HFF-Myc (cell line): ENCODE data around the gene CHSY1.

Experiments used
- DNase-seq: peaks from one replicate; pipeline ENCODE4 v3.0.0-alpha.2; 2011; ENCODE audit warnings: low read depth; ENCODE audit errors: extremely low read depth
- H3K4me3 ChIP-seq: replicated peaks from 2 replicates; pipeline ENCODE4 v1.5.1; 2011; ENCODE audit warnings: low read depth, mild to moderate bottlenecking, control low read depth, low read length
- TF ChIP-seq, protein P1 (sequence below): IDR thresholded peaks from 2 replicates; pipeline ENCODE4 v1.5.1; 2012; ENCODE audit warnings: mild to moderate bottlenecking, low read depth, low read length, control low read depth; ENCODE audit errors: missing control alignments

The CHSY1 gene

DNA sequence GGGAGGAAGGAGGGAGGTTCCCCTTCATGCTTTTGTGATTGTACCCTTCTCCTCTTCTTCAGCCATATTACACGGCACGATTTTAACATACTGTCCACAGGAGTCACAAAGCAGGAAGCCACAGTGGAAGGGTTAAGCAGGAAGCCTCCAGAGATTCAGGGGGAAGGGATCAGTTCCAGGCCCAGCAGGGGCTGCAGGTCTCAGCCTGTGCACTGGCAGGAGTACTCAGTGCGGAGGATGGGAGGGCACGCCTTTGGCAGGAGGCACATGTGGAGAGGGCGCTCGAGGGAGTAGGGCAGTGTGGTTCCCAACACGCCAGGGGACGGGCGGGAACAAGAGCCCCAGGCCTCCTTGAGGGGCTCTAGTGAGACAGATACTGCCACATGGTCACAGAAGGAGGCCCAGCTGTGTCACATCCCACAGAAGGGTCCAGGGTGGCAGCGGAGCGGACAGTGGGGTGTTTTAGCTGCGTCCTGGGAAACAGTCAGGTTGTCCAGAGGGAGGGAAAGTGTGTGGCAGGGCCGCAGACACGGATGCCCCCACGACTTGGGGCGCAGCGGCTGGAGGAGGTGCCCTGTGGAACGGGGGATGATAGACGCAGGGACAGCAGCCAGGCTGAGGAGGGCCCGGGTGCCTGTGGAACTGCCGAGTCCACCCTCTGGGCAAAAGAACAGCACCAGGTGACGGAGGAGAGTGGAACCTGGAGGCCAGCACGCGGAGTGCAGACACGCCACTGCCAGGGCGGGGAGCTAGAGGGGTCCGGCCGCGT lies 77.5 kb downstream of the CHSY1 start:
- TF ChIP-seq, protein P1, sequence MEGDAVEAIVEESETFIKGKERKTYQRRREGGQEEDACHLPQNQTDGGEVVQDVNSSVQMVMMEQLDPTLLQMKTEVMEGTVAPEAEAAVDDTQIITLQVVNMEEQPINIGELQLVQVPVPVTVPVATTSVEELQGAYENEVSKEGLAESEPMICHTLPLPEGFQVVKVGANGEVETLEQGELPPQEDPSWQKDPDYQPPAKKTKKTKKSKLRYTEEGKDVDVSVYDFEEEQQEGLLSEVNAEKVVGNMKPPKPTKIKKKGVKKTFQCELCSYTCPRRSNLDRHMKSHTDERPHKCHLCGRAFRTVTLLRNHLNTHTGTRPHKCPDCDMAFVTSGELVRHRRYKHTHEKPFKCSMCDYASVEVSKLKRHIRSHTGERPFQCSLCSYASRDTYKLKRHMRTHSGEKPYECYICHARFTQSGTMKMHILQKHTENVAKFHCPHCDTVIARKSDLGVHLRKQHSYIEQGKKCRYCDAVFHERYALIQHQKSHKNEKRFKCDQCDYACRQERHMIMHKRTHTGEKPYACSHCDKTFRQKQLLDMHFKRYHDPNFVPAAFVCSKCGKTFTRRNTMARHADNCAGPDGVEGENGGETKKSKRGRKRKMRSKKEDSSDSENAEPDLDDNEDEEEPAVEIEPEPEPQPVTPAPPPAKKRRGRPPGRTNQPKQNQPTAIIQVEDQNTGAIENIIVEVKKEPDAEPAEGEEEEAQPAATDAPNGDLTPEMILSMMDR = no peak
- DNase-seq = no peak
- no peak overlapping the region for H3K4me3 ChIP-seq

DNA sequence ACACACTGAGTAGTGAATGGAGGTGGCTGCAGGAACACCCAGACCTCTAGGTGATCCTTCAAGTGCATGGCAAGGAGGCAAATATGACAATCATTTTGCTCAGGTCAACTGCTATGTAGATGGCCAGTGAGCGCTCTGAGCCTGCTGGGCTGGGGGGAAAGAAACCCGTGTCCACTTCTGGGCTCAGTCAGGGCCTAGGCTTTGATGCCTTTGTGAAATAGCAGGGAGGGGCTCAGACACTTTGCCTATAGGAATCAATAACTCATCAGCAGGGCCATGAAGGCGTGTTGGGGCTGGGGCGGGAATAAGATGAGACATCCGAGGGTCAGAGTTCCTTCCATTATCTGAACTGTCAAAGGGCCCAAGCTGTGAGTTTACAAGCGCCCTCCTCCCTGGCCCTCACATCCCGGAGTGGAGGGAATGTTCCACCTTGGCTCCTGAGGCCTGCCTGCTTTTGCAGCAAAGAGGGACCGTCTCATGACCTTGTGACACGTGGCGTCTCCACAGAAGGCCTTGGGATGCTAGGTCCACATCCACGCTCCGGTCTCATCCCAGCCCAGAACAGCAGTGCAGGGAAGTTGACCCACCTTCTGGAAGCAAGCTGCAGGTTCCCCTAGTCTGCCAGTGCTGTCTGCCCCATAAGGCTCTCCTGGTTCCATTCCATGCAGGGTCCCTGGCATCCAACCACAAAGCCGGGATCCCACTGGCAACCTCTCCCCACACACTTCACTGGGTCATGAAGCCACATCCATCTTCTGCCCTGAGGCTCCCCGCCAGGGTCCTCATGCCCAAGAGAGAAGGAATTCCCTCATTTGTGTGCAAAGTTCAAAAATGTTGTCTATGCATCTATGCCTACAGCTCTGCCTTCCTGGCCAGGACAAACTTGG lies 78.4 kb downstream of the CHSY1 start:
- H3K4me3 ChIP-seq = no peak overlapping the region
- no peak for DNase-seq
- TF ChIP-seq, protein P1 = no peak

- TF ChIP-seq, protein P1 = no peak
- no peak overlapping the region for H3K4me3 ChIP-seq
- DNase-seq = no peak
Observed at GRCh38 chr15:101172501-101173071, 79.3 kb downstream of the CHSY1 start.

- no peak overlapping the region for H3K4me3 ChIP-seq
- DNase-seq = no peak
- TF ChIP-seq, protein P1 = no peak
Observed at GRCh38 chr15:101171954-101172353, 79.9 kb downstream of the CHSY1 start.

GRCh38 chr15:101170568-101171350 lies 81.1 kb downstream of the CHSY1 start:
- H3K4me3 ChIP-seq = no peak overlapping the region
- TF ChIP-seq, protein P1 = no peak
- DNase-seq = no peak

DNA sequence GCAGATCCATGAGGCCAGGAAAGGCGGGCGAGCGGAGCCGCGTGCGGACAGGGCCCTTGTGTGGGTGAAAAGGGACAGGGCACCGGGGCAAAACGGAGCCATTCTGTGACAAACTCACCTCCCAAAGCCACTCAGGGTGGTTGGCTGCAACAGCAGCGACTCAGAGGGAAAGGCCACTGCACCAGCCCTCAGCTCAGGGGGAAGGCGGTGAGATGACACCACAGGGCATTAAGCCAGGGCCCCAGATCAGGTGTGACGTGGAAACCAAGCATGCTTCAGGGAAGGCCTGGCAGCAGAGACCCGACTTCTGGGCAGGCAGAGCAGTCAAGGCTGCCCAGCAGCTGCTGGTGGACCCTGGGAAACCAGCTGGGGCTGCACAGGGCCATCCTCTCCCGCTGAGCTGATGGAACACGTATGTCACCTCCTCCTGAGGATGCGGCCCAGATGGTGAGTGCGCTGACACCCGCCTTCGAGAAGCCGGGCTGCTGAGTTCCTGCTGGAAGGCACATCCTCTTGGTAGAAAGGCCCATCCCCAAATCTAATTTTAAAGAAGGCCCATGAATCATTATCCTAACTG lies 82.3 kb downstream of the CHSY1 start:
- TF ChIP-seq, protein P1 = no peak
- DNase-seq = no peak
- no peak overlapping the region for H3K4me3 ChIP-seq
